ENCODE results near the gene STC2.

The STC2 gene

DNA sequence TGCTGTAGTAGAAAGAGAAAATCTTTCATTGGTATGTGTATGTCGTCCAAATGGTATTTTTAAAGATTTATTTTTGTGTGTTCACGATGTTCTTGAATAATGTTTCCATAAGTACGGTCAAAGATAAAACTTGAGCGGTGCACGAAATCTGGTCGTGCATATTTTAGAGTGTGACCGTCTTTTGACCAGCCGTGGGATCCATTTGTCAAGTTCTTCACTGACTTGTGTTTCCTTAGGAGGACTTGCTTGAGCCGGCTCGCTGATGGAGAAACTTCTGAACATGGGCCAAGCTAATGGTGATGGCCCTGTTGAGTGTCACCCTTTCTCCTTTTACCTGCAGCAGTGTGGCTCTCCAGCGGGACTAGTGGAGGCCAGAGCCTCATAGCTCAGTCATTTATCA, 11.1 kb upstream of the STC2 start:
- Histone ChIP-seq H3K9ac (ENCODE audit: low read depth, low read length) (no peak overlapping the region), H3K27me3 (ENCODE audit: control insufficient read depth, insufficient read depth, low read length) (no peaks in the 10 kb centered on the region), H3K9me3 (ENCODE audit: control insufficient read depth, insufficient read depth, low read length) (no peaks in the 10 kb centered on the region)

DNA sequence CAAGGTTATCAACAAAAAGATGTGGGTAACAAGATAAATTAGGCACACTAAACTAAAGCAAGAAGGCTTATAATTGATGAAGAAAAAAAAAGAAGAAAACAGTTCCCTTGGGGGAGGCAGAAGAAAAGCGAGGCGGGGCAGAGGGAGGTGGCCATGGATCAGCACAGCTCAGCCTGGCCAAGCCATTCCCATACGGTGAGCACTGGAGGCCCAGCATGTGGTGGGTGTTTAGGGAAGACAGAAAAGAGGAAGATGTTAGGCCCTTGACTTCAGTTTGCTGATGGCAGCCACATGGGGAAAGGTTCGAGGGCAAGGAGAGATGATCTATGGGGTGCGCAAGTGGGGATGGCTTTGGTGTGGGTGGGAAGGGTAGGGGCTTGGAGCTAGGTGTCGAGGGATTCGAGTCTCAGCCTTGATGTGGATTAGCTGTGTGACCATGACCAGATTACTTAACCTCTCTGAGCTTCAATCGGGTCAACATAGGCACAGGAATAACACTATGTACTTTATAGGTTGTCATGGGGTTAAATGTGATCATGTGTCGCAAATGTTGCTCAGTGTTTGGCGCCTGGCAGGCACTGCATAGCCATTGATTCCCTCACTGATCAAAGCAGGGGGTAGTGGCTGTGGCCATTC, 10.3 kb upstream of the STC2 start:
- H3K36me3 ChIP-seq (ENCODE audit: control insufficient read depth, insufficient read depth, low read length) = no peaks in the 10 kb centered on the region
- H3K9ac ChIP-seq (ENCODE audit: low read depth, low read length) = no peak overlapping the region
- H3K4me1 ChIP-seq (ENCODE audit: control insufficient read depth, insufficient read depth, low read length) = peaks cover 13% of the 10 kb centered on the region; the same call in 1 of the 2 replicates
- no peak overlapping the region for H3K27ac ChIP-seq (ENCODE audit: low read depth, low read length)
- no peaks in the 10 kb centered on the region for H3K27me3 ChIP-seq (ENCODE audit: control insufficient read depth, insufficient read depth, low read length)
- no peak overlapping the region for H3K4me3 ChIP-seq (ENCODE audit: low read depth, low read length)
- no peaks in the 10 kb centered on the region for H3K9me3 ChIP-seq (ENCODE audit: control insufficient read depth, insufficient read depth, low read length)

More for the DNA sequence above, 11.1 kb upstream of the STC2 start:
- Histone ChIP-seq H3K4me1 (ENCODE audit: control insufficient read depth, insufficient read depth, low read length) (peaks cover 13% of the 10 kb centered on the region; the same call in 1 of the 2 replicates), H3K36me3 (ENCODE audit: control insufficient read depth, insufficient read depth, low read length) (no peaks in the 10 kb centered on the region), H3K4me3 (ENCODE audit: low read depth, low read length) (no peak overlapping the region), H3K27ac (ENCODE audit: low read depth, low read length) (no peak overlapping the region)

DNA sequence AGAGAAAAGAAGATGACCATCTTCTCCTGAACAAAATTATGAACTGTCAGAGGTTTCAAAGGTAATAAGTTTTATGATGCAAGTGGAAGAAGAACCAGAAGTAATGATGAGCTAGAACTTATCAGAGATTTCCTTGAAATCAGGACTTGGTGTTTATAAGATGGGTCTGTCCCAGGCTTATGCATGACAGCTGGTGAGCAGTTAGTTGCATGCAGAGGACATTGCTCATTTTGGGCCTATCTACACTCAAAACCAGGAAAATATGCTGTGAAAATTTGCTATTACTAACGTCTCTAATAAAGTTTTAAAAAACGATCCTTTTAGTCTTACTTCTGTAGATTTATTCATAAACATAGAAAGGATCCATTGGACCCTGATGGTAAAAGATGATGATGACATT, 6.6 kb upstream of the STC2 start:
- no peak overlapping the region for H3K9ac ChIP-seq (ENCODE audit: low read depth, low read length)
- H3K4me3 ChIP-seq (ENCODE audit: low read depth, low read length) = no peak overlapping the region
- H3K36me3 ChIP-seq (ENCODE audit: control insufficient read depth, insufficient read depth, low read length) = no peaks in the 10 kb centered on the region
- H3K4me1 ChIP-seq (ENCODE audit: control insufficient read depth, insufficient read depth, low read length) = peaks cover 13% of the 10 kb centered on the region
- no peaks in the 10 kb centered on the region for H3K9me3 ChIP-seq (ENCODE audit: control insufficient read depth, insufficient read depth, low read length)
- H3K27me3 ChIP-seq (ENCODE audit: control insufficient read depth, insufficient read depth, low read length) = peaks cover 17% of the 10 kb centered on the region
- no peak overlapping the region for H3K27ac ChIP-seq (ENCODE audit: low read depth, low read length)

DNA sequence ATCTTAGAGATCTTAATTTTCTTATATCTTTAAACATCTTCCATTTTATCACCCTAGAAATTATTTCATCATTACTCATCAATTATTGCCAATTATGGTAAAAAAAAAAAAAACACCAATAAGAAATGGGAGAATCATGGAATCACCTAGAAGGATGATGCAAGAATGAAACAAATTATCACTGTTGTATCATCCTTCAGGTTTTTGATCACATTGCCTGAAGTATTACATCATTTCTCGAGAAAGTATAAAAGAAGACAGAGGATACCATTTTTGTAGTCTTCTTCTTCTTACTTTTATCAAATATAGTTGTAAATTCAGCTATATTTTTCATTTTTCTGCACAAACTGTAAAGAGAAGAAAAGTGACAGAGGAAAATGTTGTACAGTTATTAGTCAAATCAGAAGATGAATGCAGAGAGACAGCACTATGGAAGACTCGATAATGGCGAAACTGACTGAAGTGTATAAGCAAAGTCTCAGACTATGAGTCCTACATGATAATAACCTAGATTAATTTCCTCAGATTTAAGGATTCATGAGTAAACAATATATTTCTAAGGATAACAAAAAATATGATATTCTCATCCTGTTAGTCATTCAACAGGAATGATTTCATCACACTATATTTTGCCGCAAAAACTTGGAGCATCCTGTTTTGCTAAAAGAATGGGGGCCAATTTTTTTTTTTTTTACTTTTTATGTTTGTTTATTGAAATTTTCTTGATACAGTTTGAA, 5.9 kb upstream of the STC2 start:
- peaks cover 17% of the 10 kb centered on the region for H3K27me3 ChIP-seq (ENCODE audit: control insufficient read depth, insufficient read depth, low read length)
- no peak overlapping the region for H3K27ac ChIP-seq (ENCODE audit: low read depth, low read length)
- H3K9me3 ChIP-seq (ENCODE audit: control insufficient read depth, insufficient read depth, low read length) = no peaks in the 10 kb centered on the region
- no peak overlapping the region for H3K4me3 ChIP-seq (ENCODE audit: low read depth, low read length)
- H3K36me3 ChIP-seq (ENCODE audit: control insufficient read depth, insufficient read depth, low read length) = no peaks in the 10 kb centered on the region
- peaks cover 13% of the 10 kb centered on the region for H3K4me1 ChIP-seq (ENCODE audit: control insufficient read depth, insufficient read depth, low read length)
- no peak overlapping the region for H3K9ac ChIP-seq (ENCODE audit: low read depth, low read length)

DNA sequence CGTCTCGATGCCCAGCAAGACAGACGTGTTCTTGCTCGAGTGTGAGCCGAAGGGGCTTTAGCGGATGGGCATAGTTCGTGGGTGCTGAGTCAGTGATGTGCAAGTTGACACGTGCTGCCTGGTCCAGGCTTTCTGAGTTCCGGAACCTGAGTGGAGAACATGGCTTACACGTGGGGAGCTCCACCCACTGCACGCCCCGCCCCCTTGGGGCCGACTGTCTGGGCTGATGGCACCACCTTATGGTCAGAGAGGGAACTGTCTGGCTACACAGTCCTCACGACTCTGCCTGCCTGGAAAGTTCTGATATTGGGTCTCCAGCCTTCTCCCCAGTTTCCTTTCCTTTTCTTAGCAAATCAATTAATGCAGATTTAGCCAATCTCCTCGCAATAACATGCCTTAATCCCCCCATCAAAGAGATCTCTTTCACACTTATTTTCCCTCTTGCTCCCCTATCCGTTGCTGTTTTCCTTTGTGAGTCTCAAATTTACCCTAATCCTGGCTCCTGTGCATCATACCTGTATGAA, 3.8 kb upstream of the STC2 start:
- H3K4me1 ChIP-seq (ENCODE audit: control insufficient read depth, insufficient read depth, low read length) = peaks cover 16% of the 10 kb centered on the region
- peaks cover 21% of the 10 kb centered on the region for H3K27me3 ChIP-seq (ENCODE audit: control insufficient read depth, insufficient read depth, low read length)
- H3K36me3 ChIP-seq (ENCODE audit: control insufficient read depth, insufficient read depth, low read length) = no peaks in the 10 kb centered on the region
- no peak overlapping the region for H3K27ac ChIP-seq (ENCODE audit: low read depth, low read length)
- H3K9ac ChIP-seq (ENCODE audit: low read depth, low read length) = no peak overlapping the region
- no peak overlapping the region for H3K4me3 ChIP-seq (ENCODE audit: low read depth, low read length)
- no peaks in the 10 kb centered on the region for H3K9me3 ChIP-seq (ENCODE audit: control insufficient read depth, insufficient read depth, low read length)

DNA sequence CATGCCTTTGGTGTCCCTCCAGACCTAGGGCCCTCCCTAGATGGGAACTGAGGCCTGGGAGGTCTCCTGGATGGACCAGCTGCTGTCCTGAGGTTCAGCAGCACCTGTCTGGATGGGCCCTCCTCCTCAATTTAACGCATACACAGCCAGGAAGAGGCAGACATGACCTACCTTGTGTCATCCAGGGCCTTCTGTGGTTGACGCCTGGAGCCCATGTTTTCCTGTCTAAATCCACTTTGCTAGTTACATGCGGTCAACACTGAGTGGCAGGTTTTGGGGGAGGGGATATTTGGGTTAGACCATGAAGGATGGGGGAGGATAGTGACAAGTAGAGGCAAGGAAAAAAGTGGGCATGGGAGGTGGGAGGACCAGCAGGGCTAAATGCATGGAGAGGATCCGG, 3.1 kb upstream of the STC2 start:
- no peak overlapping the region for H3K27ac ChIP-seq (ENCODE audit: low read depth, low read length)
- no peaks in the 10 kb centered on the region for H3K9me3 ChIP-seq (ENCODE audit: control insufficient read depth, insufficient read depth, low read length)
- H3K4me1 ChIP-seq (ENCODE audit: control insufficient read depth, insufficient read depth, low read length) = peaks cover 16% of the 10 kb centered on the region
- no peak overlapping the region for H3K9ac ChIP-seq (ENCODE audit: low read depth, low read length)
- H3K27me3 ChIP-seq (ENCODE audit: control insufficient read depth, insufficient read depth, low read length) = peaks cover 26% of the 10 kb centered on the region
- no peak overlapping the region for H3K4me3 ChIP-seq (ENCODE audit: low read depth, low read length)
- no peaks in the 10 kb centered on the region for H3K36me3 ChIP-seq (ENCODE audit: control insufficient read depth, insufficient read depth, low read length)

DNA sequence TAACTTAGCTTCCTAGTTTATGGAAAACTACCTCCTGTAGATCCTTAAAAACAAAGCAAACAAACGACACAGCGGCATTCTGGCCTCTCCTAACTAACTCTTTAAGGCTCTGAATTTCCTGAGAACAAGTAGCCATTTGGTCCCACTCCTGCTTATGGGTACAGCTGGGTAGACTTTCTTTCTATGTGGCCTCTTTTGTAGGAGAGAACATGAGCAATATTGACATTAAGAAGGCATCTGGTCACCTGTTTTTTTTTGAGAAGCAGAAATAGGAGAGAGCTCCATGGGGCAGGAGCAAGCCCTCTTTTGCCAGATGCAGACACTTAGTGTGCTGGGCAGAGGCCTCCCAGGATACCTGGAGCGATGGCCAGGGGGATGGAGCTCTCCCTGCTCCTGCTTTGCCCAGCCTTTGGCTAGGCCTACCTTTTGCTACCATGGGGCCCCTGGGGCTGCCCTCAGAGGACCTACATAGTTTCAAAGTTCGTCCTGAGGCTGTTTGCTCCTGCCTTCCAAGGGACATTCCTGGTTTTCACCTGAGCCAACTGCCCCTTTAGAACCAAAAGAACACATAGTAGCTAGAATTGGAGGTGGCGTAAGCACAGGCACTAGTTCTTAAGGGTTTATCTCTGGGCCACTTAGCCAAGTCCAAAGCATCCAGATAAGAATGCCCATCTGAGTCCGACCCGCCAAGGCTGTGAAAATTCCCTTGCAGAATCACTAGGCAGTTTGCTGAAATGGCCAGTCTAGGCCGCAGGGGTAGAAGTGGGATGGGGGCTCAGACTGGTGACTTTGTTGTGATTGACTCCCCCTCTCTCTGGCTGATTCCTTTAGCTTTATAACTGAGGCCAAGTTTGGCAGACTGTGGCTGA, 2.4 kb upstream of the STC2 start:
- no peaks in the 10 kb centered on the region for H3K9me3 ChIP-seq (ENCODE audit: control insufficient read depth, insufficient read depth, low read length)
- peaks cover 4% of the 10 kb centered on the region for H3K36me3 ChIP-seq (ENCODE audit: control insufficient read depth, insufficient read depth, low read length)
- H3K27ac ChIP-seq (ENCODE audit: low read depth, low read length) = peak overlapping the region; percentile 70
- H3K4me1 ChIP-seq (ENCODE audit: control insufficient read depth, insufficient read depth, low read length) = peaks cover 16% of the 10 kb centered on the region
- peaks cover 28% of the 10 kb centered on the region for H3K27me3 ChIP-seq (ENCODE audit: control insufficient read depth, insufficient read depth, low read length)
- H3K9ac ChIP-seq (ENCODE audit: low read depth, low read length) = peak overlapping the region; percentile 86
- H3K4me3 ChIP-seq (ENCODE audit: low read depth, low read length) = peak overlapping the region; percentile 63

DNA sequence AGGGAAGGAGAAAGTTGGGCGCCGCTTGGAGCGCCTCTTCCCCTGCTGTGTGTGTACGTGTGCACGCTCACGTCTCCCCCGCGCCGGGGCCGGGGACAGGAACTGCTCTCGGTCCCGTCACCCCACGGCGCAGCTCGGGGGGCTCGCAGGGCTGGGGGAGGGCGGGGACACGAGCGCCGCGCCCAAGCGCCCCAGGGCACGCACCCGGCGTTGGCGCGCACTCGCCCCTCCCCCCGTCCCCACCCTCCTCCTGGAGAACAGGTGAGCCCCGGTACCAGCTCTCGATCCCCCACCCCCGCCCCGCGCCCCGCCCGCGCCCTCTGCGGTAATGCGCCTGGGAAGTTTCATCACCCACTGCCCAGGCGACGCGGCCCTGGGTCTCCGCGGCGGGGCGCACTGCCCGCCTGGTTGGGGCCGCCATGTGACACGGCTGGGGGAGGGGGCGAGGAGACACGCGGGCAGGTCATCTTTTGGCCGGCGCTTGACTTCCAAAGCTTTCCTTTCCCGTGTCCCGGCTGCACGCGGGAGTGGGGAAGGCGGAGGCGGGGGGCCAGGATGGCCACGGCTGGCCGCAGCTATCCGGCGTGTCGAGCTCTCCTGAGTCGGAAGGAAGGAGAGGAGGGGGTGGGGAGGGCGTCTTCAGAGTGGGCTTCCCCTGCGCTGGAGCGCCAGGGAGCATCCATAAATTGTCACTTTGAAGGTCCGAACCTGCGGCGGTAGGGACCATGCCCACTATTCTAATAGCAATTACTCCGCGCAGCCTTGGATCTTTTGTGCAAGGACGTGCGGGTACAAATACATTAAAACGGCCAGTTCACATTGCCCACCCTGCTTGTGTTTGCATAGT, 1.5 kb upstream of the STC2 start:
- no peaks in the 10 kb centered on the region for H3K9me3 ChIP-seq (ENCODE audit: control insufficient read depth, insufficient read depth, low read length)
- H3K27me3 ChIP-seq (ENCODE audit: control insufficient read depth, insufficient read depth, low read length) = peaks cover 28% of the 10 kb centered on the region
- peaks cover 12% of the 10 kb centered on the region for H3K36me3 ChIP-seq (ENCODE audit: control insufficient read depth, insufficient read depth, low read length)
- H3K9ac ChIP-seq (ENCODE audit: low read depth, low read length) = peak overlapping the region; percentile 86
- peaks cover 22% of the 10 kb centered on the region for H3K4me1 ChIP-seq (ENCODE audit: control insufficient read depth, insufficient read depth, low read length)
- peak overlapping the region; percentile 68 for H3K4me3 ChIP-seq (ENCODE audit: low read depth, low read length)
- peak overlapping the region; percentile 70 for H3K27ac ChIP-seq (ENCODE audit: low read depth, low read length)

DNA sequence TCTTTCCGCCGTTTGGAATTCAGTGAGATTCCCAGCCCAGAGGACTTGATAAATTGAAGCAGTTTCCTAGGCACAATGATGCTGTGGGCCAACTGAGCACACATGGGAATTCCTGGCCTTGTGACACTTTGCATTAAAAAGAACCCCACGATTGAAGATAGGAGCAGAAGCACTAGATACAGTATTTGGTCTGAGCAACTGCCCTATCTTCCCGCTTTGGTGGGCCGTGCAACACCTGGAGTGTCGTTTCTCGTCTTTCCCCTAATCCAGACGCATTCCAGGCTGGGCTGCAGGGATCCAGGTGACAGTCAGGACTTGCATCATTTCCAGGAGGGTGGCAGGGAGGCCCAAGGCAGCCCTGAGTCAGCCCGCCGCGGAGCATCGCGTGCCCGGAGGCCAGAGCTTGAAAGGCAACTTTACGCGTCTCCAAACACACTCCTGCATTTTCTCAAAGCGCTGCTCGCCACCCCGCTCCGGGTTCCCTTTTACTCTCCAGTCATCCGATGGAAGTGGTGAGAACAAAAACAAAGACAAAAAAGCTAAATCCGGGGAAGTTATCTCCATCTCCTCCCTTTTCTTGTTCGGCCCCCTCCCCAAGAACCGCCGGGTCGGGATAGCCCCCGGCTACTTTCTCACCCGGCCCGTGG, 753 bp upstream of the STC2 start:
- Histone ChIP-seq H3K27ac (ENCODE audit: low read depth, low read length) (peak overlapping the region; percentile 70), H3K4me3 (ENCODE audit: low read depth, low read length) (peak overlapping the region; percentile 68), H3K4me1 (ENCODE audit: control insufficient read depth, insufficient read depth, low read length) (peaks cover 24% of the 10 kb centered on the region)

More for the DNA sequence above, 753 bp upstream of the STC2 start:
- Histone ChIP-seq H3K9ac (ENCODE audit: low read depth, low read length) (peak overlapping the region; percentile 86), H3K9me3 (ENCODE audit: control insufficient read depth, insufficient read depth, low read length) (no peaks in the 10 kb centered on the region), H3K27me3 (ENCODE audit: control insufficient read depth, insufficient read depth, low read length) (peaks cover 28% of the 10 kb centered on the region), H3K36me3 (ENCODE audit: control insufficient read depth, insufficient read depth, low read length) (peaks cover 20% of the 10 kb centered on the region)
